Stimulated activated naive CD4-positive, alpha-beta T cell (primary cell): Measurements from ENCODE around the gene MSX2.

ENCODE experiments used
- DNase-seq, 6 experiments: peaks; one replicate each; lab custom pipeline; 2025; lab: John Stamatoyannopoulos, UW

Gene MSX2

DNA sequence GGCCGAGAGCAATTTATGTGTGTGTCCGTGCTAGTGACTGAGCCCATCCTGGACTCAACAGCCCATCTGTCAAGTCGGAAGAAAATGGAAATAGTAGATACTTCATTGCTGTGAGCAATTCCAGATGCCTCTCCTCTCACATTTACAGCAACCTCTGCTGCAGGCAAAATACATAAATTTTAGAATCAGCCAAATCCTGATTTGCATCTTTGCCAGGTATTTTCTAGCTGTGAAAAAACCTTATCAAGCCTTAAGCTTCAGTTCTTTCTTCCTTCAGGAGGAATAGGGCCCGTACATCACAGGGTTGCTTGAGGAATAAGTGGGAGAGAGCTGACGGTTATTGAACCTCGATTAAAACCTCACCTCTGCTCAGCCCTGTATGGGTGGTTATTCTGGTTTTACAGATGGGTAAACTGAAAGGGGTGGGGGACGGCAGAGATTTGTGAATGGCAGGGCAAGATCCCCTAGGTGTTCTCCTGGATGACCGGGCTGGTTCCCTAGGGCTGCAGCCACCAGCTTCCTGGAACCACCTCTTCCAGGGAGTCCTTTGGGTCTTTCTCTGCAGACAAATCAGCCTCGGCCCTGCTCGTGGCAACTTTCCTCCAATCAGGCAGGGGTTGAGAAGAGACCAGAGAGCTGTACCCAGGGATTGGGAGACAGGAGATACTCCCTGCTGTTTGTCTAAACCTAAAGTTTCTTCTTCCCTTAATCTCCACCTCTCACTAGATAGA lies 5.3 kb upstream of the MSX2 start:
- no peak for DNase-seq

DNA sequence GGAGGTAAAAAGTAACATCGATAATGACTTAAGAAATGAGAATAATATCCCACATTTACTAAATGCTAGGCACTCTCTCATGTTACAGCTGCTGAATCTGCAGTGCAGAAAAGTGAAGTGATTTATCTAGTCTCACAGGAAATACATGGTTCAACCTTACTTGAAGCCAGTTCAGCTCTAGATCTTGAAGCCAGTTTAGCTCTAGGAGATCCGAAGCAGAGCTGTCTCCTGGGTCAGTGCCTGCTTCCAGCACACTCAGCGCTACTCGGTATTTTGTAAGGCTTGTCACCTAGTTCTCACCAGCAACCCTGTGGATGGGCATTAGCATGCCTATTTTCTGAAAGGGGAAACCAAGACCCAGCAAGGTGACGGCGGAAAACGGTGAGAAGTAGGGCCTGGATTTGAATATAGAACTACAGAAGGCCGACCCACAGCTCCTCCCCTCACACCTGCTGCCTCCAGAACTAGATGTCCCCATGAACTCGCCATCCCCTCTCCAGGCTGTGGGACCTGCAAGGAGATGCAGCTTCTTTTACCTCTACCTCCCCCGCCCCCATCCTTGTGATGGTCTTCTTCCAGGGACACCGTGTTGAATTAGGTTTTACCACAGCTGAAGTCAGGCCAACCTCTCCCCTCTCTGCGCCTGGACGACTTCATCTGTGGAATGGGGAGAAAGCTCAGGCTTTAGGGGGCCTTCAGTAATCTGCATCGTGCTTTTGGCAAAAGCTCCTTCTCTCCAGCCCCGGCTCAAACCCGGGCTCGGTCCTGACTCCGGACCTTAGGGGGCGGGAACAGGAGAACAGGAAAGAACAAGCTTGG lies 4.4 kb upstream of the MSX2 start:
- no peak for DNase-seq

DNA sequence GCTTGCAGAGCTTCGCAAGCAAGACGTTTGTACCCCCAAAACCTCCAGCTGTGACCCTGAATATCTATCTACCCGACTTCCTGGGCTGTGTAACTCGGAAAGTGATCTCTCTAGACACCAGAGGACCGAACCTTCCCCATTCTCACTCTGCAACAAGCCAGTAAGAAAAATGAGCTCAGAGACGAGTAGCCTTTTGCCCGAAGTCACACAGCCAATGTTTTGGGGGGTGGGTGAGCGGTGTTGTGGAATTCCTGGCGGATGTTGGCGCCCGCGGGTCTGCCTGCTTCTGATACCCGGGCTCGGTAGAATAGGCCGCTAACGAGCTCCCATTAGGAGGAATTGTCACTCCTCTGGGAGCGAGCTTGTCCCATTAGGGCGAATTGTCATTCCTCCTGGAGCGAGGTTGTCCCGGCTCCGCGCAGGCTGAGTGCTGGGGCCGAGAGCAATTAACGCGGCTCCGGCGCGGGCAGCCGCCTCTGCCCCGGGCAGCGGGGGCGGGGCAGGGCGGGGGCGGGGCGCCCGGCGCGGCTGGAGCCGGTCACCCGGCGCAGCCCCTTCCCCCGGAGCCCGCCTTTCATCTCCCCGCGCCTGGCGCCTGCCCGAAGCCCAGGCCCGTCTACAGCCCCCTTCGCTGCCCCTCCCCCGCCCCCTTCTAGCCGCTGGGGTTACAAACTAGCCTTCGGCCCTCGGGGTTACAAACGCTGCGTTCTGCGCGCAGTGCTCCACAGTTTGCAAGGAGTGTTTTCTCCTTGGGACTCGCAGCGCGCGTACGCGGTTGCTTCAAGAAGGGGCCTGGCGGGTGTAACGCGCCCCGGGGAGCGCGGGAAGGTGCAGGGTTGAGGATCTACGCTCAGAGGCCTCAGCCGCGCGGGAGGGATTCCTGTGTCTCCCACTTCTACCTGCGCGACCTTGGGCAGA lies 3.5 kb upstream of the MSX2 start:
- DNase-seq: no peak

DNA sequence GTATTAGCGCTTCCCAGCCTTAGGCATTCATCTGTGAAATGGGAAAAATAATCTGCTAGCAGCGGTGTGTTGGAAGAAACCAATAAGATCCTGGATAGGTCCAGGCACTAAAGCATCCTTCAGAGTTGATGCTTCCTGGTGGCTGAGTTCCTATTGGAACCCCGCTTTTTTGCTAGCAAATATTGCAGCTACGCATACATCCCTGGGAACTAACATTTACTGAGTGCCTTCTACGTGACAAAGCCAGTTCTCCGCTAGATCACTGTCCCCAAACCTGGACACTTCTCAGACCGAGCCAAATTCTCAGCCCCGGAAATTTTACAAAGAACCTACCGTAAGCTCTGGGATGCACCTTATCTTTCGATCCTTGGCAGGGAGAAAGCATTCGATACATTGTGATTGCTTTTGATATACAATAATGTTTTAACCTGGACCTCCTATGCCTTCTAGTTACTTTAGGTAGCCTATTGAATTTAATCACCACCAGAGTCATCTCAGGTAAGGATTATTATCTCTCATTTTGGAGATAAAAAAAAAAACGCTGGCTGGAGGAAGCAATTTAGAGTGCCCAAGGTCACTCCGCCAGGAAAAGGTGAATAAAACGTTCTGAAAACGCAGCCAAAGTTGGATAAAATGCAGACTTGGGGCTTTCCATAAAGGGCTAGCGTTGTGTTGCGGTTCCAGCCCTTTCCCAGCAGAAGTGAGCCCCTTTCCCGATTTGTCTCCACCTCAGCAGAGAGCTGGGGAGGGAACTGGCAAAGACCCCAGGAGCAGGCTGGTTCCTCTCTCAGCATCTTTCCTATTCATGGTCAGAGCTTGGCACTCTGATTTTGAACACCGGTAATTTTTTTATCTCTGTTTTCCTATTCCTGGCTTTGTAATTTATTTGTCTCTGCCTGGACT lies 2.6 kb upstream of the MSX2 start:
- no peak for DNase-seq

DNA sequence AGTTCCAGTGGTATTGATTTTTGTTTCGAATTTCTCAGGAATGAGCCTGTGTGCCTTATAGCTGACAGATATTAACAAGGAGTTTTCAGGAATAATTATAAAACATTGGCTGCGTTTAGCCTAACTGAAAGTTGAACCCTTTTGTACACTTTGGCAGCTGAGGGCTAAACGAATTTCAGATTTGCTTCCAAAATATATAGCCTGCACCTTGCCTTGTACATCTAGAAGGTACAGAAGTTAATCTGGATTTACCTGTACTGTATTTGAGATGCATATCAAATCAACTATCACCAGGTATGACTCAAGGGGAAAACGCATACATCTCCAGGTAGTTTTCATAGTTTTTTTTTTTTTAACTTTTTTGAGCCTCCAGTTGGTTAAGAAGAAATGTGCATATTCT lies 1.9 kb upstream of the MSX2 start:
- DNase-seq: no peak

DNA sequence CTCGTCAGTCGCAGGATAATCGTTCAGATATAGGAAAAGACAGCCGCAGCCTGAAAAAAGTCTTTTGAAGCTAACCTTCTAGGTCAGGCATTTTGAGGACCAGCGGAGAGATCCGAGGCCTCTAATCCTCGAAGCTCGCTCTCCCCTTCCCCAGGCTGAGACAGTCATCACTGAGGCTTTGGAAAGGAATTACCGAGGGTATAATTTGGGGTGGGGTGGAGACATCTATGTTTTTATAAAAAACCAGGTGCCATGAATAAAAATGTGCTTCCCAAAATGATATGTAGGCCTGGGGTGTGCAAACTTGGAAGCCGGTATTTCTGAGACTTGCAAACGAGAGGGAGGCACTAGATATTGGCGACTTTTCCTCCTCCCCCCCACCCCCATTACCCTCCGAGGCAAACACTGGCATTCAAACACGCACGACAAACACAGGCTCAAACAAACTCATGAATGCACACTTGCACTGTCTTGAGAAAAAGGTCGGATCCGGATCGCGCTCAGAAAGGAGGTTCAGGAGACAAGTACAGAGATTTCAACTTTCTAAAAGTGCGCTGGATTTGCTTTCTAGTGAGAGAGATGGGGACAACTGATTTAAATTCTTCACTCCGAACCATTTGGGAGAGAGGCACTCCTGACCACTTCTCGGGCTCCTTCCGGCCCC lies 935 bp upstream of the MSX2 start:
- DNase-seq: no peak

DNA sequence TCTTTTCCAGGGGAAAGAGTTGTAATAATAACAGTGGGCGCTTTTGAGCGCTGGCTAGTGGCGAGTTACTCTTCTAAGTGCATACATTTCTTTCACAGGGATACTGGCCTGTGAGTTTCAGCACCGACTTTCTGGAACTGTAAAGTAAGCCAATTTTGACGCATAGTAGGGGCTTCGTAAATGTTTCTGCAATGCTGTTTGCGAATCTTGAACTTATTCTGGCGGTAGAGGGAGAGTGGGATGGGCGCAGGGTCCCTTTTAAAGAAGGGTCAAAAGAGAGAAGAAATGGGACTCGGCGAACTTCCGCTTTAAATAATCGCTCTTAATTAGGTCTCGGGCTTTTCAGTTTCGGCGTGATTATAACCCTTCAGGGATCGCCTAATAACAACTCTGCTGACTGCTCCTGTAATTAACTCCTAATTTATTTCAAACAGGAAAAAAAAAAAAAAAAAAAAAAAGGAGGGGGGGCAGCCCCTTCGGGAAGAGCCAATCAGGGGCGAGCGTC lies 351 bp upstream of the MSX2 start:
- DNase-seq: no peak

DNA sequence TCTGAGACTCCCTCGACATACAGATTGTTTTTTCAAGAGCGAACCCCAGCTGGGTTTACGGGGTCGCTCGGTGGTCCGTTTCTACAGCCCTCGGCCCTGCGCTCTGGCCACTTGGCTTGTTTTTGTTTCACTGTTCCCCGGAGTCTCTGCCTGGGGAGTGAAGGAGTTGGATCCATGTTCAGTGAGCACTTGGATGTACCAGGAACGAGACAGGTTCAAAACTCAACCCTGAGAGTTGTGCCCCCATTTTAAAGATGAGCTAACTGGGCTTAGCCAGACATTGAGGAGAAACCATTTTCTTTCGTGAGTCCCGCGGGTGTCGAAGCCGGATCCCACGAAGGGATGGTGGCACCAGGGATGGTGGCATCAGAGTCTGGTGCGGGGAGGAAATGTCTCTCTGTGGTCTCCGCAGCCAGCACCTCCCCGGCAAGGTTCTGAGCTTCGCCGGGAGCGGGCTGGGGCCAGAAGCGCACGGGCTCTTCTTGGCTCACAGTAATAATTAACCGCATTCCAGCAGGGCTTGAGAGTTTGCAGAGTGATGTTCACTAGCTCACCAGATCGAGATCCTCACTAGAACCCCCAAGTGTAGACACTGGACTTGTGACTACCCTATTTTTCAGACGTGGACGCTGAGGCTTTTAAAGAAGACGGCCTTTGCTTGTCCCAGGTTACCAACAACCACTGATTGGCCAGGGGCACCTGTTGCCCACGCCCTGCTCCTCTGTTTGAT lies 1.0 kb downstream of the MSX2 start:
- no peak for DNase-seq

DNA sequence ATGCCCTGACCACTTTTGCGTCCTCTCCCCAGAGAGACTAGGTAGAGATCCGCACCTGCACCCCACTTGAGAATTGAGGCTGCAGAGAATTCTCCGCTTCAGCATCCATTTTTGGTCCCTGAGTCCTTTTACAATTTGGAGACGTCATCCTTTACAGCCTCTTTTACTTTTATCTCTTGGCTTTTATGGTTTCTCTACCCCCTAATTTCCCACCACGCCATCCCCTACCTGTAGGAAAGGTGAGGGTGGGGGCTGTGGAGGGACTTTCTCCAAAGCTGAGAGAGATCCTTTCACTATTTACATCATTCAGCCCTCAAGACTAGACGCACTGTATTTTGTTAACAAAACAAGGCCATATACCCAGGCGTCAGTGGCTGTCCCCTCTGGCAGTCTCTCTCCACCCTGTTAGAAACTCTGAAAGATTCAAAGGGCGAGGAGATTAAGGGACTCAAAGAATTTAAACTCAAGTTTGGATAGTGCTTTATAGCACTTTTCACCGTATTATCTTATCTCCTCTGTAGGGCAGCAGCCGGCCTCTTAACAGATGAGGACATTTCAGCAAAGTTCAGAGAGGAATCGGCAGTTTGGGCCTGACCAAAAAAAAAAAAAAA lies 1.7 kb downstream of the MSX2 start:
- DNase-seq: no peak

DNA sequence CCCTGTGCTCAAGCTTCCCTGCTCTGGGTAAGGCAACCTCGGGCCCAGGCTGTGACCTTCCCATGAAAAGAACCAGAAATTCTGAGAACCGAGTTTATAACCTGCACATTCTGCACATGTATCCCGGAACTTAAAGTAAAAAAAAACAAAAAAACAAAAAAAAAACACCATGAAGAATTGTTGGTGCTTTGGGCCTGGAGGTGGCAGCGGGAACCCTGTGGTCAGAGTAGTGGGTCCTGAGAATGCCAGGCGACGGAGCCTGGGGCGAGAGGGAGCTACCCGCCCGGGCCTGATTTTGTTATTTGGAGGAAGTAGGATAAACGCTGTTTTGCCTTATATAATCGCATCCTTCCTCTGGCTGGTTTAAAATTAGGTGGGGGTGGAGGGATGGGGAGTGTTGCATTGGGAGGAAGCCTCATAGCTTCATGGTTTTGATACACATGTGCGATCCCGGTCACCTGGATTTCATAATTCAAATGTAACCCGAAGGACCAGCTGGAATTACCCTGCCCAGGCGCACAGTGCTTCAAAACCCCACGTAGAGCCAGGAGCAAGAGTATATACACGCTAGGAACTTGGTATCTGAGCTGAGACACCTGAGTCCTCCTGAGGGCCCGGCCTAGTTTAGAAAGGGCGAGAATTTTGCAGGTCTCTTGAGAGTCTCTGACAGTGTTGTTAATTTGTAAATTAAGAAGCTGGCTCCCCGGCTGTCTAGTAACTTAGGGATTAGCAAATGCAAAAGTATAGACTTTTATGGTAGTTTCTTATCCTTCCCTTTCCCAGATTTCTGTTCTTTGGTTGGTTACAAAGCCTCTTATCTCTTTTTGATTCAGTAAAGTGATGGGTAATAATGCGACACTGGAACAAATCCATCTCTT lies 2.8 kb downstream of the MSX2 start:
- DNase-seq: no peak

DNA sequence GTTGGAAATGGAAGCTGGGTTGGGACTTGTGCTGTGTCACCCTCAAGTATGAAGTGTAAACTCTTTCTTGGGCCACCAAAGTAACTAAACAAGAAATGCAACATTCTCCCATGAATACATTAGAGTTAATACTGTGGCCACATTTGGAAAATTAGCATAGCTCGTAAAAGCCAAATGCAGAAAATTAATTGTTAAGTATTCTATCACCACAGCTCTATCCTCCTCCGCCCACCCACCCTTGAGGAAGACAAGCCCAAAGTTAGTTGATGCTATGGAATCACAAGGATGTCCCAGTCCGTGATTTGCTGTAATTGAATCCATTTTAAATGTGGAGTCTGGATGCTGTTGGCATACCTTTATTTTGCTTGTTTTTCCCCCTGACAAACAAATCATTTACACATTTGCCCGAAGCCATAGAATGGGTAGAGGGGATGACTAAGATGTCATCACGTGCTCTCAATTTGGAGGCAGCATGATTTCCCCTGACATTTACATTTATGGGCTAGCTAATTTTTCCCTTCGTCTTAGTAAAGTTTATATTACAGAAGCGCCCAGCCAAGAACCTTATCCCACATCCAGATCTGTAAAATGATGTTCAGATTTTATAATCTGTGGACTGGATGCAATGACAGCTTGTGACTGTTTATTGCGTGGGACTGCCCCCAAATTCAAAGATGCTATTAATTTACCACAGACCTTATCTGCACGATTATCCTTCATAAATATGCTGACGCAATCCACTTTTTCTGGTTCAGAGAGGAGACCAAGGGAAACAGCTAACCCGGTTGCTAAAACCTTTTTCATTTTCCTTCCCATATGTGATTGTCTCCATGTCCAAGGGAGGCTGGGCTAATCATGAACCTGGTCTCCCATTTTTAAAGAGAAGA lies 3.7 kb downstream of the MSX2 start:
- no peak for DNase-seq

DNA sequence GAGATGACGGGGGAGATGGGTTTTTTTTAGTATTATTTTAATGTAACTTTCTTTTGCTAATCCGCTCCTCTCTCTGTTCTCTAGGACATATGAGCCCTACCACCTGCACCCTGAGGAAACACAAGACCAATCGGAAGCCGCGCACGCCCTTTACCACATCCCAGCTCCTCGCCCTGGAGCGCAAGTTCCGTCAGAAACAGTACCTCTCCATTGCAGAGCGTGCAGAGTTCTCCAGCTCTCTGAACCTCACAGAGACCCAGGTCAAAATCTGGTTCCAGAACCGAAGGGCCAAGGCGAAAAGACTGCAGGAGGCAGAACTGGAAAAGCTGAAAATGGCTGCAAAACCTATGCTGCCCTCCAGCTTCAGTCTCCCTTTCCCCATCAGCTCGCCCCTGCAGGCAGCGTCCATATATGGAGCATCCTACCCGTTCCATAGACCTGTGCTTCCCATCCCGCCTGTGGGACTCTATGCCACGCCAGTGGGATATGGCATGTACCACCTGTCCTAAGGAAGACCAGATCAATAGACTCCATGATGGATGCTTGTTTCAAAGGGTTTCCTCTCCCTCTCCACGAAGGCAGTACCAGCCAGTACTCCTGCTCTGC lies 4.8 kb downstream of the MSX2 start:
- no peak for DNase-seq

DNA sequence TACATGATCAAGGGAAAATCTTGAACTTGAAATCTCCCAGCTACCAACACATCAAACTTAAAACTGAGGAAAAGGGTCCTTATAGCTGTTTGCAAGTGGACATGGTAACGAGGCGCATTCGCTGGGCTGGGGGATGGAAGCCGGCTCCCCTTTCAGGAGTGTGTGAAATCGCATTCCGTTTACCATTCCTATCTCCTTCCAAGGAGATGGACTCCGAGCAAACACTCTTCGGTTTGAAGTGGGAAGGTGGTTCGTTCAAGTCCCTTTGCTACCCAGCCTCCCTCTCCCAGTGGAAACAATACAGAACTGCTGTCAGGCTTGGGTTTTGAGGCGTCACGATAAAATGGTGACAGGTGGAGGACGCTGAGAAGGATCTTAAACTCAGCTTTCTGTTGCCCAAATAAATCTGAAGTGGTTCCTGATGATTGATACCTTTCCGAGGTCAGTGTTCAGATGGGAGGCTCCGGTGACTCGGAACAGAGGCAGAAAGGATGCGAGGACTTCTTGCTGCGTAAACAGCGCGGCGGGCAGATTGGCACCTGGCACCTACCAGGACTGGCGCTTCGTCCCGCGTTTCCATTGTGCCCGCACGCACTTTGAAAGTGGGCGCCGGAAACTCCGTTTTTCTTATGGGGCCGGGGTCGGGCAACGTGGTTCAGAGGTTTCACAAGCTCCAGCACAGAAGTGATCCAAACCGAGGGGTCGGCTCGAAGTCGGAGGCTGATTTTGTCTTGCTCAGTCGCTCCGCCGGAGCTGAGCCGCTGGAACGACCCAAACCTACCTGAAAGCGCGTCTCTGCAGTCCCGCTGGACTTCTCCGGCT lies 7.0 kb downstream of the MSX2 start:
- DNase-seq: no peak

DNA sequence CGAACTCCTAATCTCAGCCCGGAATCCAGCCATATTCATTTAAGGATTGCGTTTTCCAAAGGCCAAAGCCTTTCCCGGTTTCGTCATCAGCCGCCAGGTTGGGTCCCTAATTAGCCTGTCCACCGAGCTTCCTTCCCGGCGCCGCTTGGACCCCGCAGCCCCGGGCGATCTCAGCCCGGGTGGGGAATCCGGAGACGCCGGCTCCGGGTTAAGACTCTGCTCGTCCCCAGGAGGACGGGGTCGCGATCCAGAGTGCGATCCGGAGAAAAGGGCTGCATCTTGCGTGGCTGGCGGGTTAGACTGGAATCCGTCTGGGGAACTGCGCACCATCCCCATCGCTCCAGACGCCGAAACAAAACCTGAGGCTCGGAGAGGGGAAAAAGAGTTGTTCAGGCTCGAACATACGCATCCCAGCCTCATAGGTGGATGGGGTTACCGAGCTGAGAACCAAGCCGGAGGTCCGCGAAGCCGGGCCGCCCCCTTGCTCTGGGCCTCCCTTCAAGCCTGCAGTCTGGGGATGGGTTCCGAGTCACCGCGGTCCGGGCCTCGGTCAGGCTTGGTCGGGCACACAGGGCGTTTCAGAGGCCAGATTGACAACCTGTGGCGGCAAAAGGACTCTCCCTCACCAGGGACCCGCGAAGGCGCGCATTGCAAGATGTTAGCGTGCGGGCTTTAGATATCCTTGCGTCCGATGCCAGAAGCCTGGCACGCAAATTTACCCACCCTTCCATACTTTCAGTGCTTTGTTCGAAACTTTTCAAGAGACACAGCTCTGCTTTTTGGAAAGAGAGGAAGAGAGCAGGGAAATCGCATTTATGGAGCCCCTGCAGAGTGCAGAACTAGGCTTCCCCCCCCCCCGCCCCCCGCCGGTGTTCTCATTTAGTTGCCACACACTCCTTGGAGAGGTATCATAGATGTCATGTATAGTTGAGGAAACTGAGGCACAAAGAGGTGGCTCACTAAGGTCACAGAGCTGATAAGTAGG lies 7.9 kb downstream of the MSX2 start:
- no peak for DNase-seq

DNA sequence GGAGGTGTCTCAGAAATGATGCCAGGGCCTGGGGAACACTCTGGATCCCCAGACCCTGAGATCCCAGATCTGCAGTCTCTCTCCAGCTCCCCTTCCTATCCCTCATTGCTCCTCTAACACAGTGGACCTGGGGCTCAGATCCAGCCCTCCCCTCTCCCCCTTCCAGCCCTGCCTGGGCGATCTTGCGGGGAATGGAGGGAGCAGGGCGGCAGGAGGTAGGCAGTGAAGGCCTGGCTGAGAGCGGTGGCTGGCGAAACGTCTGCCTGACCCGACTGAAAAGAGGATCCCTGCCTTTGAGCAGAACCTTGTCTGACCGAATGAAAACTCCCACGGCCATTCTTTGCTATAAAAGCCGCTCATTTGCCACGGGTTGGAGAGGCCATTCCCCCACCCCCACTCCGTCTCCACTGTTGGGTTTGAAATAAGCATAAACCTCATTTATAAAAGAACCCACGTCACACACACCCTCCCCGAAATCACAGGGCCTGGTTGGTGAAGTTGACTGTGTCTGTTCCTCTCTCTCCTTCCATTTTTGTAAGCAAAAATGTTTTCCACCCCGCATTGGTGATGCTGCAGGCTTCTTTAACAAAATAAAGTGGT lies 8.8 kb downstream of the MSX2 start:
- no peak for DNase-seq
